Common myeloid progenitor, CD34-positive (primary cell): ENCODE data around the gene IP6K3.

ENCODE experiments used
- CTCF ChIA-PET: fragments of 350-600 bp; sonication (Branson Sonifier 250); formaldehyde crosslinking; loops from one replicate; lab custom pipeline; 2021; ENCODE audit warnings: antibody characterized with exemption; lab: Charles Lee
- POLR2A ChIA-PET: fragments of 350-600 bp; sonication (Branson Sonifier 250); formaldehyde crosslinking; loops from one replicate; lab custom pipeline; 2021; ENCODE audit warnings: antibody characterized with exemption; lab: Charles Lee
- DNase-seq, 3 donors: peaks; one replicate each; pipeline versions ENCODE4 v3.0.0 to v3.0.0-alpha.2; 2013
- H3K27ac ChIP-seq, 2 experiments: 1 replicate in 1 of 2; 2 replicates in 1 of 2; pipeline ENCODE4 v1.7.0; 2013; ENCODE audit warnings: inconsistent platforms in 2 of 2, low read length in 2 of 2, mild to moderate bottlenecking in 2 of 2, low read depth in 1 of 2, moderate library complexity in 1 of 2; ENCODE audit not compliant: severe bottlenecking in 2 of 2, insufficient read depth in 1 of 2, poor library complexity in 1 of 2
- H3K27me3 ChIP-seq, 5 experiments: replicated peaks in 2 of 5; 1 replicate in 3 of 5; 2 replicates in 2 of 5; pipeline versions ENCODE4 v1.6.1 to v1.7.0; 2013; ENCODE audit warnings: low read length in 4 of 5, mild to moderate bottlenecking in 2 of 5, moderate library complexity in 2 of 5, inconsistent platforms in 1 of 5; ENCODE audit not compliant: insufficient read depth in 5 of 5, control insufficient read depth in 4 of 5
- H3K36me3 ChIP-seq, 4 experiments: 1 replicate in 2 of 4; 2 replicates in 2 of 4; pipeline versions ENCODE4 v1.6.1 to v1.7.0; 2013; ENCODE audit warnings: low read length in 3 of 4, control low read depth in 1 of 4, mild to moderate bottlenecking in 1 of 4; ENCODE audit not compliant: control insufficient read depth in 4 of 4, insufficient read depth in 4 of 4
- H3K4me1 ChIP-seq, 4 experiments: 1 replicate in 3 of 4; 2 replicates in 1 of 4; pipeline versions ENCODE4 v1.6.1 to v1.7.1; 2013; ENCODE audit warnings: low read length in 3 of 4, mild to moderate bottlenecking in 3 of 4, control low read depth in 1 of 4, inconsistent platforms in 1 of 4, moderate library complexity in 1 of 4; ENCODE audit not compliant: control insufficient read depth in 4 of 4, insufficient read depth in 4 of 4; ENCODE audit errors: control extremely low read depth in 1 of 4
- H3K4me3 ChIP-seq, 7 experiments: 1 replicate in 4 of 7; 2 replicates in 3 of 7; pipeline versions ENCODE4 v1.5.1 to v1.7.0; 2013; ENCODE audit warnings: mild to moderate bottlenecking in 7 of 7, low read length in 6 of 7, moderate library complexity in 6 of 7, inconsistent platforms in 2 of 7, low read depth in 2 of 7, control low read depth in 1 of 7; ENCODE audit not compliant: insufficient read depth in 4 of 7, control insufficient read depth in 1 of 7; ENCODE audit errors: extremely low read depth in 1 of 7
- H3K9me3 ChIP-seq, 5 experiments: 1 replicate in 4 of 5; 2 replicates in 1 of 5; pipeline versions ENCODE4 v1.6.1 to v1.7.1; 2013; ENCODE audit warnings: low read length in 4 of 5, mild to moderate bottlenecking in 2 of 5, inconsistent platforms in 1 of 5, low read depth in 1 of 5, moderate library complexity in 1 of 5; ENCODE audit not compliant: control insufficient read depth in 4 of 5, insufficient read depth in 2 of 5; ENCODE audit errors: control extremely low read depth in 1 of 5
- WGBS: methylation state at CpG from one replicate; pipeline ENCODE4 v1.1.5; 2013; ENCODE audit not compliant: insufficient coverage; 5-methylcytosine and 5-hydroxymethylcytosine counted together

The IP6K3 gene

GRCh38 chr6:33689879-33690278 is 56.8 kb downstream of the IP6K3 start:
- ChIA-PET POLR2A (no interaction called here), CTCF (interaction anchor here (1.1 to 5.1 kb wide), 5 partner anchors 12 to 110 kb away, joined by 3 to 32 read pairs (median 3); partner anchors contain the start of genes BAK1 and UQCC2)
- Histone ChIP-seq H3K36me3 (peaks cover 0 to 40% (median 5%) of the 10 kb centered on the region in 4 experiments), H3K9me3 (no peaks in the 10 kb centered on the region), H3K4me1 (peaks cover 7 to 34% (median 32%) of the 10 kb centered on the region in 4 experiments), H3K27me3 (no peaks in the 10 kb centered on the region), H3K27ac (no peak overlapping the region), H3K4me3 (no peak overlapping the region)
- WGBS: 91% methylated on average over 10 of the region's 10 CpGs
- DNase-seq: no peak

- 94% methylated on average over 11 of the region's 12 CpGs for WGBS
- Histone ChIP-seq H3K4me3 (no peak overlapping the region), H3K27ac (no peak overlapping the region), H3K36me3 (peaks cover 0 to 46% (median 5%) of the 10 kb centered on the region in 4 experiments), H3K4me1 (peaks cover 4 to 26% (median 25%) of the 10 kb centered on the region in 4 experiments), H3K9me3 (no peaks in the 10 kb centered on the region), H3K27me3 (no peaks in the 10 kb centered on the region)
- ChIA-PET CTCF (interaction anchor here (0.6 to 5.1 kb wide), 3 partner anchors 13 to 141 kb away, joined by 3 to 32 read pairs (median 3); partner anchors contain the start of gene UQCC2), POLR2A (no interaction called here)
- no peak for DNase-seq
Measured at GRCh38 chr6:33689148-33689494, 57.6 kb downstream of the IP6K3 start.

- 94% methylated on average over 25 of the region's 25 CpGs for WGBS
- no peak overlapping the region for H3K4me3 ChIP-seq
- POLR2A ChIA-PET: no interaction called here
Measured at GRCh38 chr6:33688451-33689147, 58.1 kb downstream of the IP6K3 start.

GRCh38 chr6:33688006-33688405 is 58.7 kb downstream of the IP6K3 start:
- WGBS: 94% methylated on average over 14 of the region's 20 CpGs
- no peaks in the 10 kb centered on the region for H3K9me3 ChIP-seq
- H3K4me3 ChIP-seq: no peak overlapping the region
- peaks cover 0 to 23% (median 17%) of the 10 kb centered on the region in 4 experiments for H3K4me1 ChIP-seq
- DNase-seq: no peak
- POLR2A ChIA-PET: no interaction called here
- peaks cover 0 to 46% (median 5%) of the 10 kb centered on the region in 4 experiments for H3K36me3 ChIP-seq
- CTCF ChIA-PET: interaction anchor here (5.1 kb wide), 1 partner anchor 14 kb away, joined by 32 read pairs; no protein-coding TSS in a partner anchor
- H3K27me3 ChIP-seq: no peaks in the 10 kb centered on the region
- no peak overlapping the region for H3K27ac ChIP-seq

More at GRCh38 chr6:33688451-33689147, 58.1 kb downstream of the IP6K3 start:
- DNase-seq: no peak
- H3K9me3 ChIP-seq: no peaks in the 10 kb centered on the region
- H3K36me3 ChIP-seq: peaks cover 0 to 46% (median 5%) of the 10 kb centered on the region in 4 experiments
- CTCF ChIA-PET: interaction anchor here (0.6 to 5.1 kb wide), 3 partner anchors 13 to 140 kb away, joined by 3 to 32 read pairs (median 3); partner anchors contain the start of gene UQCC2
- no peaks in the 10 kb centered on the region for H3K27me3 ChIP-seq
- no peak overlapping the region for H3K27ac ChIP-seq
- H3K4me1 ChIP-seq: peaks cover 4 to 25% (median 21%) of the 10 kb centered on the region in 4 experiments

- CTCF ChIA-PET: interaction anchor here (1.1 to 5.1 kb wide), 6 partner anchors 8 to 99 kb away, joined by 3 to 32 read pairs (median 4); no protein-coding TSS in a partner anchor
Measured at GRCh38 chr6:33686981-33687975, 59.4 kb downstream of the IP6K3 start.

GRCh38 chr6:33686225-33686924 is 60.3 kb downstream of the IP6K3 start:
- no peak for DNase-seq
- ChIA-PET CTCF (interaction anchor here (1.1 to 1.4 kb wide), 5 partner anchors 9 to 99 kb away, joined by 3 to 4 read pairs (median 4); no protein-coding TSS in a partner anchor), POLR2A (no interaction called here)
- peaks cover 0 to 8% (median 4%) of the 10 kb centered on the region in 4 experiments for H3K4me1 ChIP-seq
- peaks cover 0 to 44% (median 6%) of the 10 kb centered on the region in 4 experiments for H3K36me3 ChIP-seq
- 100% methylated on average over 4 of the region's 6 CpGs for WGBS
- H3K27ac ChIP-seq: no peak overlapping the region
- H3K9me3 ChIP-seq: no peaks in the 10 kb centered on the region
- no peaks in the 10 kb centered on the region for H3K27me3 ChIP-seq
- H3K4me3 ChIP-seq: no peak overlapping the region

More at GRCh38 chr6:33686981-33687975, 59.4 kb downstream of the IP6K3 start:
- Histone ChIP-seq H3K9me3 (no peaks in the 10 kb centered on the region), H3K4me1 (peaks cover 0 to 16% (median 10%) of the 10 kb centered on the region in 4 experiments), H3K36me3 (peaks cover 0 to 46% (median 5%) of the 10 kb centered on the region in 4 experiments), H3K4me3 (no peak overlapping the region), H3K27ac (no peak overlapping the region), H3K27me3 (no peaks in the 10 kb centered on the region)
- WGBS: 97% methylated on average over 12 of the region's 27 CpGs
- POLR2A ChIA-PET: no interaction called here
- DNase-seq: no peak
